Measurements from ENCODE around the gene HOXA7.

The HOXA7 gene

DNA sequence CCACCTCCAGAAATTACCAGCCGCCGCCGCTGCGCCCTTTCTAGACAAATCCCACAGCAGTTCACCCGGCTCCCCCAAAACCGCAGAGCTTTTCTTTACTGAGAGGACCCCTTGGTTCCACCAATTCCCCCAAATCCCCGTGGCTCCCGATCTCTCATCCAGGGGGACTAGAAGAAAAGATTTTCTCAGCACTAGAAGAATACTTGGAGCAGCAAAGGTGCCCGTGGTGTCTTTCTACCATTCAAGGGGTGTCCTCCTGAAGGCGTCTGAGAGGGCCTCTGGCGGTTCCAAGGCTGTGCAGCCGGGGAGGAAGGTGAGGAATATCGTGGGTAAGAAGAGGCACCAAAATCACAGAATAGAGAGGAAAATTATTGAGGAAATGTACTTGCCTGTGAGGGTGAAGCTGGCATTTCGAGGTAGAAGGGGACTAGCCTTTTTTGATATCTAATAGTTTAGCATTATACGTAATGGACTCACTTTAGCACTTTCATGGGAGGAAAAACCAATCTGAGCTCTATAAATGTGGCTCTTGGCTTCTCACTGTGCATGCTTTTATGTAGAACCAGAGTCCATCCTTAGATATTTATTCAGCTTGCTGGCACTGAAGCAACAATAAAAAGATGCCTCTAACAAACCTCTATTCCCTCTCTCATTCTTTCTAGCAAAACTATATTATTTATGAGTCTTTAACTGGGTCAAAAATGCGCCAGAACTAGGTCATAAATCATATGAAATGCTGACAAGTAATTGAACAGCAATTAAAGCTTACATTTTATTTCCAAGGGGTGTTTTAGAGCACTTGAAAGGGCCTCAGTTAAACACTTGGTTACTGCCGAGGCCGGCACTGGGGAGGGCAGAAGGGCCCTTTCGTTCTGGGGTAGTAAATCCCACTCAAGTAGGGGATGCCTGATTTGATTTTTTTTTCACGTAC, 40.2 kb downstream of the HOXA7 start:
- no peak for DNase-seq

DNA sequence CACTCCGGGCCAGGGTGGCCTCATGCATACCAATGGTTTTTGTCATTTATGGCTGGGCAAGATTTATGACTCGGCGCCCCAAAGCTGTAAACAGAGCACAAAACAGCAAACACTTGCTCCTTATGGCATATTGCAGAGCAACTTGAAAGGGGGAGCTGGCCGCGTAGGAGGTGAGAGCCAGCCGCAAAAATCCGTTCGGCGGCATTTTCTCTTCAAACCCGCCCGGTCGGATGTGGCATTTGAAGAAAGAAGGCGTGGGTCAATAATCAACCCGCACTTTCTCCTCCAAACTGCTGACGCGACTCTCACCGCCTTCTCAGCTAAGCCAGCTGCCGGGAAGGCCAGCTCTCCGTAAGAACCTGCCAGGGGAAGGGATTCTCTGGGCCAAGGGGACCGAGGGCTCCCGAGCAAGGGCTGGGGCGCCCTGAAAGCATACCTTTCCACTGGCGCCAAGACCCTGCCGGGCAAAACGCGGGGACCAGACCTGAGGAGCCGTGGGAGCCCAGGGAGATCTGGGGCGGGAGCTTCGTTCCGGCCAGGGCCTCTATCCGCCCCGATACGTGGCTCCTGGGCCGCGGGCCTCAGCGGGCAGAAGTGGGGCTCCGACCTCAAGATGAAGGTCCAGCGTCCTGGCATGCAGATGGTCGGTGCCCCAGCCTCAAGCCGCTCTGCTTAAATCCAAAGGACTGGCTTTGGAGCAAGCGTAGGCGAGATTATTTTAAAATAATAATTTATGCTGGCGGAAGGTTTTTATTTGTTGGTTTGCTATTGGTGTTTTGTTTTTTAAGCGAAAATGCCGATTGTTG, 41.1 kb downstream of the HOXA7 start:
- no peak for DNase-seq

DNA sequence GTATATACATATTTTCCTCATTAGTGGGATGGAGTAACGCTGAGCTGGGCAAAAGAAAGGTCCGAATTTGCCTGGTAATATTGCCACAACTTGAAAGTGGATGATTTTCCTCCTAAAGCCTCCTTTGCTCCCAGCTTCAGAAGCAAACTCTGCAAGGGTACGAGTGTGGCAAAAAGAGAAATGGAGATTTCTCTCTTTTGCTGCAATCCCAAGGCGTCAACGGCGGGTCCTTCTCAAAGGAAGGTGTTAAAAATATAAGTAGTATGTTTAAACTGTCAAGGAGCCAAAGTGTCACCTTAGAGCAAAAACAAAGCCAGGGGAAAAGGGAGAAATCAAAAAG, 41.6 kb downstream of the HOXA7 start:
- no peak for DNase-seq

DNA sequence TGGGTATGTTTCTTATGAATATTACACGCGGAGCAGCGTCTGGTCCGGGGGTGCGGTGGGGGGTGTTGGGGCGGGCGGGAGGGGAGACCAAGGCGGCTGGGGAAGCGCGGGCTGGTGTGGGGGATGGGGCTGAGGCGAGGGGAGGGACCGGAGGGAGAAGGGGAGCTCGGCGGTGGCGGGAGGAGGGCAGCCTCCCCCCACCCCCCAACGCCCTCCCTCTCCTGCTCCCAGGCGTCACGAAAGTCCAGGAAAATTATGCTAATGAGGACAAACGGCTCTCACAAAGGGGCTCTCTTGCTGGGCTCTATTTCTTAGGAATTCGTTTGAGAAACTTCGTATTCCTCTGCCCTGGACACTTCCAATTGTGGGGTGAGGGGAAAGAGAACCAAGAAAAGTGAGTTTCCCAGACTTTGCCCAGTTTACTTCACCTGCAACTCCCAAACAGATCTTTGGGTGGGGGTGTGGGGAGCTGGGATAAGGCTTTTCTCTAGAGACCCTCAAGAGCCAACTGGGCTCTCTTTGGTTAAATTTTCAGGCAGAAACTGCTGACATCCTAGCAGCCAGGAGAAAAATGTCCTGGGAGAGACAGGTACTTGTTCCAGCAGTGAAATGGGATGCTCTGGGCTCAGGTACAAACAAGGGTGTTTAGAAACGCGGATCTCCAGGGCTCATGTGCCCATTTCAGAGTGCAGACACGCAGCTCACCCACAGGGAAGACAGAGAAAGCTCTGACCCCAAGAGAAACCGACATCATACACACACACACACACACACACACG, 42.3 kb downstream of the HOXA7 start:
- DNase-seq = no peak

DNA sequence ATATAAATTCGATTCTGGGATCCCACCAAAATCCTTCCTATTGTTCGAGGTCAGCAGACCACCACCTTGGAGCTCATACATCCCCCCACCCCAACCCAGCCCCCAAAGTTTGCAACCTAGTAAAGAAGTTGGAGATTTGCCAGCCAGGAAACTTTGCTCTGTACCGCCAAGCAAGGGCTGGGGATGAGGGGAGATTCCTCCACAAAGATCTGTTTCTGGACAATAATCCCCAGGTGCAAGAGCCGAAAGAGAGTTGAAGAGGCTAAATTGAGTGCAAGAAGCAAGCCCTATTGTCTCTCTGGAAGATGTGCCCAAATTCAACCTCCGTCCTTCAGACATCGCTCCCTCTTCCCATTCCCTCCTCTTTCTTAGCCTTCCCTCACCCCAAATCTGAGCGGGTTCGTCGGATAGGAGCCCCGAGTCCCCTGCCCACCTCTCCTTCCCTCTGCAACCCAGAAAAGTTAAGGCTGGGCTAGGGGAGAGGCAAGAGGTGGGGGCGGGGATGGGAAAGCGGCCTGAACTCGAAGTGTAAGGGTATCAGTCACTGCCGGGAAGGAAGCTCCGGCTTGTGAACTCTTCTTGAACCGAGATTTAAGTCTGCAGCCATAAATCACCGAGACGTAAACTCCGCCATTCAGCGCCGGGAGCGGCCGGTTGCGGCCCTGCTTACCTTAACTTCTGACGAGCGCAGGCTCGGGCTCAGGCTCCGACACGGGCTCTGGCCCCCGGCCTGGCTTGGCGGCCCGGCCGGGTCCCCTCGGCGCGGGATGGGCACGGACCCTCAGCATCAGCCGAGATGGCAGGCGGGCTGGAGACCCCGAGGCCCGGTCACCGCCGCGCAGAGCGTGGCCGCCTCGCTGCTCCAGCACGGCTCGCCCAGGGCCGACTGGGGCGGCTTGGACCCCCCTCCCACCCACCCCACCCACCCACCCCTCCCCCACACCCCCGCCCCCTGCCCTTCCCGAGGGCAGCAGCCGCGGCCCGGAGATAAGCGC, 43.2 kb downstream of the HOXA7 start:
- no peak for DNase-seq

DNA sequence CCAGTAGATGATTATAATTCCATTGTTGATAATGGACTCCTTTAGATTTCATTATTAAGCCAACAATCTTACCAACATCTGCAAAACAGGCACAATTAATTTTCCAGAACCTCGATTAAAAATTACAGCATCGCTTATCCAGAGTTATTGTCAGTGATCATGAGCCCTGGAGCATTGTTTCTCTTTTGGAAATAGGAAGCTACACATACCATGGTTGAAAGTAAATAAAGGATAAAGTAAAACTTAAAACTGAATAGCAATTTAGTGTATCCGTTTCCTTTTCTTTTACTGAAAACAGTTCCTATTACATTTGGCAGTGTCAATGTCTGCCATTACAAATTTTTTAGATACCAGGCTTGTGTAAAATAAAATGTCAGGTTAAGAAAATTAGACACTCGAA, 44.1 kb downstream of the HOXA7 start:
- DNase-seq = no peak

DNA sequence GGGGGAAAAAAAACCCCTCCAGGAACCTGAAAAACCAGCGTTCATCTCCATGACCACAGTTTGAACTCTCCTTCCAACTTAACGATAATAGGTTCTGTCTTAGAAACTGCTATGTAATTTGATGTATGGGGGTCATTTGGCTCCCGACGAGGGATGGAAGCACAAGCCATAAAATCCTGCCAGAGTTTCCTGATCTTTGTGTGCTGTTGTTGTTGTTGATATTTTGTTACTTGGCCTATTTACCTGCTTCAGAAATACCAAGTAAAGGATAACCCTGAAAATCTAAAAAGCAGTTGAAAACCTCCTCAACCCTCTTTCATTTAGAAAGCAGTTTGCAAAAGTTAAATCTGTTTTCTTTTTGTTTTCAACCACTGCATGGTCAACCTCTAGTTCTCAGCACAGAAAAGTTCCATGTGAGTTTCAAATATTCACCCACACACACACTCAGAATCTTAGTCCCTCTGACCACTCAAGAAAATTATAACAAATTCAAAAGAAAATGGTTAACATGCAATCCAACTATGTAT, 44.7 kb downstream of the HOXA7 start:
- no peak for DNase-seq

DNA sequence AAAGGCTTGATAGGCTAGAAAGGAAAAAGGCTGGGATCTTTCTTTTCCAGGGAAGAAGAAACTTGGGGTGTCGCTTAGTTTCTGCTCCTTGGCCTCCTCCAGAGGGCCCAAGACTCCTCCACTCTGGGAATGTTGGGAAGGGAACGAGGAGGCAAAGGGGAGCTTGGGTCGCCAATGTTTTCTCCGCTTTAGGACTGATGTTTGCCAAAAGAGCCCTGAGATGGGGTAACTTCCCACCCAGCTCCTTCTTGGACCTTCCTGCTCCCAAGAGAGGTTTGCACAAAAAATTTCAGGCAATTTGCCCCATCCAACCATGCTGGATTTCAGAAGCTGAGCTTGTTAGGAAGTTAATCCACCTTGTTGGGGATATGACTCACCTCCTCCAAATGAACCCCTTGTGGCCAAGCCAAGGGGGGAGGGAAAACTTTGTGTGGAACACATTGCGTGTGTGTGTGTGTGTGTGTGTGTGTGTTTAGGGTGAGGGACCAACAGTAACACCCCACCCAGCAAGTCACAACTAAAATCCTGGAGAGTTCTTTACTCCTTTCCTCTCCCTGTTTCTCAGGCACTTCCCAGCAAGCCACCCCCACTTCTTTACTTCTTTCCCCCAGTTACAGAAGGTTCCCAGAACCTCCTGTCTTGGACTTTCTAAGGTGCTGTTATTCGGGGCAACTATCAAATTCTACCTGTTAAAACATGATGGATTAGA, 45.3 kb downstream of the HOXA7 start:
- DNase-seq = no peak

DNA sequence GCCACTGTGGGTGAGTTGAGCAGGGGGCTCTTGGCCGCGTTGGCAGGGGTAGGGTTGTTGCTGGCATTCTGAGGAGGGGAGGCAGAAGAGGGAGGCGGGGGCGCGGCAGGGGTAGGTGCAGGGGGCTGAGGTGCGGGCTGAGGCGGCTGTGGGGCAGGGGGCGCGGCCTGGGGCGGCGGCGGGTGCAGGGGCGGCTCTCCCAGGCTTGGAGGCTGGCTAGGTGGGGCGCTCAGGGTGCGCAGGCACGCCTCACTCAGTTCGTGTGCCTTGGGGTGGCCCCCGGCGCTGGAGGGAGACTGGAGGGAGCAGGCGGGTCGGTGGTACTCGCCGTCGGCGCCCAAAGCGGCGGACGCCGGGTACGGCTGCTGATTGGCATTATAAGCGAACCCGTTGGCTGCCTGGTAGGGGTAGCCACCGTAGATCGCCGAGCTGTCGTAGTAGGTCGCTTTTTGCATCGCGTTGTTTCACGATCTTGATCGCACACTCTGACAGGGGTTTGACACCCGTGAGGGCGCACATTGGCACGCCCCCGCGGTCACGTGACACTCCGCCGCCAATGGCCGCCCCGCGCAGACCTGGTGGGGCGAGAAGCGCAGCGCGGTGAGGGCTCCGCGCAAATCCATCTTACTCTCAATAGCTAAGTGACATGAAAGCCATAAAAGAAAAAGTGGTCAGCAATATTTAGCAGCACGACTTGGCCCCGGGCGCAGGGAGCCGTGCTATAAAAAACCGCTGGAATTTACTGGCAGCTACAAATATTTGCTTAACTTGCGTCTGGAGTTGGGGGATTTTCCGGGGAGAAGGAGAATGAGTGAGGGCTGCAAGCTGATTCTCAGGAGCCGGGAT, 46.1 kb downstream of the HOXA7 start:
- no peak for DNase-seq

DNA sequence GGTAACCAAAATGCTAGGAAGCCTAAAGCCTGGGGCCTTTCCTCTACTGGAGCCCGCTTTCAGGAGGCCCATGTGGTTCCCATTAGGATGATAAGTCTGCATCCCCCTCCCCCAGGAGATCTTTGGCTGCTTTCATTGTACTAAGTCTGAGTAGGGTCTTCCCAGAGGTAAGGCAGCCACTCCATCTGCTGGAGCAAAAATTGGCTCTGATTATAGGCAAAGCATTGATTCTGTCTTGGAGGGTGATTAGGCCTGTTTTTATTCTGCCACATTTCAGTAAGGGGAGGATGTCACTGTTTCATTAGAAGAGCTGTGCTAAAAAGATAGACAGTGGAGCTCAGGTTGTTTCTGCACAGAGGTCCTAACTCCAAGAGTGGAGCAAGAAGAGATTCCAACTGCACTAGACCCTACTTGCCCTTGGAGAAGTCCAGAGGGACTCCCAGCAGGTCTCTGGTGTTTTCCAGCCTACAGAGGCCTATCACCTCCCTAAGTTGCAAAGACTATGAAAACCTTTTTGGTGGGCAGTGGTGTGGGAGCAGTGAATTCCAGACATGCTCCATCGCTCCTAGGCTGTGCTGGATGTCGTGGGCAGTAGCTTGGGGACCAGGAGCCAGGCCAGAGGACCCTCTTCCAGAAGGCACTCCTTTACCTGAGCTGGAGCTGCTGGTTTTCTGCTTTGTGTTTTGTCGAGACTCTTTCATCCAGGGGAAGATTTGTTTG, 46.8 kb downstream of the HOXA7 start:
- DNase-seq = no peak

DNA sequence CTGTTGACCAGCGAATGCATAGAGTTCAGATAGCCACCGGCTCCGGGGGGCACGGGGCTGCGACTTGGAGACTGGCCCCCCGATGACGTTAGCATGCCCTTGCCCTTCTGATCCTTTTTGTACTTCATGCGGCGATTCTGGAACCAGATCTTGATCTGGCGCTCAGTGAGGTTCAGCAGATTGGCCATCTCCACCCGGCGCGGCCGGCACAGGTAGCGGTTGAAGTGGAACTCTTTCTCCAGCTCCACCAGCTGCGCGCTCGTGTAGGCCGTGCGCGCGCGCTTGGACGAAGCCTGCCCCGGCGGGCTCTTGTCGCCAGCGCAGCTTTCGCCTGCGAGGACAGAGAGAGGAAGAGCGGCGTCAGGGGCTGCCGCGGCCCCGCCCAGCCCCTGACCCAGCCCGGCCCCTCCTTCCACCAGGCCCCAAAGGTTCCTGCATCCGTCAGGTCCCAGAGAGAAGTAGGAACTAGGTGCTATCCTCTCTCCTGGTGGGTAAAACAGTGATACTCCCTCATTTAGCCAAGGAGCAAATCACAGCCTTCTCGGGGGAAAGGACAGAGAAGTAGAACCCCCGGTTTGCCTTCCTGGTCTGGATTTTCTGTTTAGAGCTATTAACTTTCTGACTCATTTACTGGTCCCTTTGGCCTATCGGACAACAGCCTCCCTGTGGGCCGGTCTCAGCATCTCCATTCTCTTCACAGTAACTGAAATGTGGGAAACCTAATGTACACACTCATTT, 47.9 kb downstream of the HOXA7 start:
- no peak for DNase-seq

DNA sequence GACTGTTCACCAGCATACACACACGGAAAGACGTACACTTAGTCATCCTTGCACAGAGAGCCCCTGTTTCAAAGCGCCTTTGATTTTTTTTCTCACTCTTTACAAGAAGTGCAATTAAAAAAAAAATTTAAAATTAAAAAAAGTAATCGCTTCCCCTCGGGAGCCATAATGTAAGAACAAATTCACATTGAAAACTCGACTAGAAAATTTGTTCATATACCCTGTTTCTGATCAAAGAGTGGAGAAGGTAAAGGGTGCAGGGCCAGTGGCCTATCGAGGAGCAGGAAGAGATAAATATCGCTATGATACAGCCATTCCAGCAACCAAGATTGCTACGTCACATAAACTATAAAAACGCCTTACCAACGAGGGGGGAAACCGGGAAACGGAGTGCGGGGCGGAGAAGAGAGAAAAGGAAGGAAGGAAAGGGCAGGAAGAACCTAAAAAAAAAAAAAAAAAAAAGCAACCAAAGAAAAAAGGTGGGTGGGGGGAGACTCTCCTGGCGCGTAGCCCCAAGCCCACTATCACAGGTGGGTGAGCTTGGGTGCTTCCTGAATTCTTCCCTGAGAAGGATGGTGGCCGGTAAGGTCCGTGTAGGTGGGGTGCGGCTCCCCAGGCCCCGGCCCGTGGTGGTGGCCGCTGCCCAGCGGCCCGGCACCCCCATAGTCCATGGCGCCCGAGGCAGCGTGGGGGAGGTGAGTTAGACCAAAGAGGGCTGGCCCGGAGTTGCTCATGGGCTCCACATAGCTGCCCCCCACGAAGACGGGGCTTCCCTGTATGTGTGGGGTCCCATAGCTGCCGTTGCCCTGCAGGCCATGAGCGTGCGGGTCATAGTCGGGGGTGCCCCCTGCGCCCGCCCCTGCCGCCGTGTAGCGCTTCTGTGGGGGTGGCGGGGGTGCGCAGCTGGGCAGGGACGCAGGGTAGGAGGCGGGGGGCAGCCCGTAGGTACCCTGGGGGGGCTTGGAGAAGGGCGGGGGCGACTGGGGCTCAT, 48.8 kb downstream of the HOXA7 start:
- no peak for DNase-seq

DNA sequence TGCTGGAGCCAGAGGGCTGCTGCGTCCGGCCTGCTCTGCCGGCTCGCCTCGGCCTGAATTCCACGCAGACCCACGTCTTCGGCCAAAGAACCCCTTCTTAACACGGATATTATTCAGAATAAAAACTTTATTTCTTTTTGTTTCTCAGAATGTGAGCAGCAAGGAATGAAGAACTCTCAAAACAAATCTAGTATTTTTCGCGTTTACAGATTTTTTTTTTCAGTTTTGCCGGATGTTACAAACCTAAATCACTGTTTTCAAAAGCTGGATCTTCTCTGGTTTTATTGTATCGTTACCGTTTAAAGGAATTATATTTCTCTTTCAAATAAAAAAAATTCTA, 49.6 kb downstream of the HOXA7 start:
- no peak for DNase-seq

DNA sequence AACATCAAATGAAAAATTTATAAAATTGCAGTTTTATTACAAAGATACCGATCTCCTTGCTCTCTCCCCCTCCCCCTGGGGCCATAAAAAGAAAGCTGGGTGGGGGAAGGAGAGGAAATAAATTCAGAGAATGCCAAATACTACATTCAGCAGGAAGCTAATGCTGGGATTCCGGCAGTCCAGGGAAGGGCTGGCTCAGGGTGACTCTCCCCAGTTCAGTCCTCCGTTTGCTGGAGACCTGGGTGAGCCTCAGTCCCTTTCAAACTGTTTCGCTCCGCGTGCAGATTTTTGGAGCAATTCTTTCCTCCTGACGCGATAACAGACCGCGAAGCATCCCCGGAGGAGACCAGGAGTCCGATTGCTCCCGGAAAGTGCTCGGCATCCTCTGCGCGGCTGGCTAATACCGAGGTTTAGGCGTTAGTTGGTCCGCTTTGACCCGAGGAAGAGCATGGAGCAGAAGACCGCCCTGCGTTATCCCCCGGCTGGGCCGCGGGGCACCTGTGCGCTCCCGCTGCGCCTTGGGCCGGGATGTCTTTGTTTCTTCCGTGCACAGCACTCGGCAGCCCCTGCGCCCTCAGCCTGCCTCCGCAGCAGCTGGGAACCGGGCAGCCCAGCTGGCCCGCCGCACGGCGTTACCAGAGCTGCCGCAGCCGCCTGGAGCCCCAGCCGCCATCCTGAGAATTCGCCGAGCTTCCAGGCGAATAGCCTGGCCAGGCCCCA, 50.1 kb downstream of the HOXA7 start:
- DNase-seq = no peak

DNA sequence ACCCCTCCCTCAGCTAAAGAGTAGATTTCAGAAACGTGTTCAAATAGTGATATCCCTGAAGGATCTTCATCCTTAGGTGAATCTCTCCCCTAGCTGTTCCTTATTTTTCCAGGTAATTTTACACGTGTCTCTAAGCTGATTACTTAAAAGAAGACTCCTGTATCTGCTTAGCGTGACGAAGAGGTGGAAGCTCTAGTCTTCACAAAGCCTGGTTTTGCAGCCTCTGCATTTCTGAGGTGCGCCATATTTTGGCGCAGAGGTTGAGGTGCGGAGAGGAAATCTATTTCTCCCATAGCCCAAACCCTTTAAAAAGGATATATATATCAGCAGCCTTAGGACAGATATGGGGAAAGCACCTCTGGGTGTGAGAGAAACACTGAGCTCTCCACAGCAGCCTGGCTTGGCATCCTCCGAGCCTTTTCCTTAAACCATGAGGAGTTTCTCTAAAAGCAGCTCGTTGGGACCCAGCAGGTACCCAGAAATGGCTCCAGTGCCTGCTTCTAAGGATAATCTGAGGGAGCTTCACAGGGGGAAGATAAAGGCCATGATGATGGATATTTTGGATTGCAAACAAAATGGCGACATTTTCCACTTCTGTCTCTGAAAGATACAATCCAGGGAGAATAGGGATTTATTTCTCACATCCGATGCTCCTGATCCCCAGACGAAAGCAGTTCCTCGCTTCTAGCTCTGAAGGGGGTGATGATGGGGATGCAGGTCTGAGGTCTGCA, 51.0 kb downstream of the HOXA7 start:
- DNase-seq = no peak
